22Rv1 (cell line): Measurements from ENCODE around the gene GRPEL1.

Experiments used
- H3K27ac ChIP-seq: fragments of 450-650 bp; 2 replicates; pipeline ENCODE4 v1.5.1; 2017
- ZFX ChIP-seq: fragments of 450-650 bp; IDR thresholded peaks from 2 replicates; pipeline ENCODE4 v1.6.1; 2017; ENCODE audit warnings: antibody characterized with exemption, borderline replicate concordance
- TF ChIP-seq, protein P1 (sequence below): fragments of 450-650 bp; IDR thresholded peaks from 2 replicates; pipeline ENCODE4 v1.5.1; 2017; ENCODE audit warnings: mild to moderate bottlenecking

The GRPEL1 gene

DNA sequence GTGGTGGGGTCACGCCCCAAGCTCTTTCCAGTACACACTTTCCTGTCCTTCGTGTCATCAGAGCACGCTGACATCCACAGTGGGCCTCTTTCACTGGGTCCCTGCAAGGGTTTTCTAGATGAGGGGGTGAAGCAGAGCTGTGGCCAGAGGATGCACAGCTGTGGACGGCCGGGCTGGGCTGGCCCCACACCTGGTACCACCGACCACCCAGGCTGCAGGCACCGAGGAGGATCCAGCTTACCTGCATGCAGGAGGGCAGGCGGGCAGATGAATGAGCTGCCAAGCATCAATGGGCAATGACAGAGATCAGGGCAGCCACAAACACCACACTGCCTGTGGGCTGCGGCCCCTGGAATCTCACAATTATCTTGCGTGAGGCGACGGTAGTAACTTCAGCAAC lies 9.5 kb upstream of the GRPEL1 start:
- H3K27ac ChIP-seq: no peak overlapping the region
- TF ChIP-seq ZFX: no peak
- TF ChIP-seq, protein P1, sequence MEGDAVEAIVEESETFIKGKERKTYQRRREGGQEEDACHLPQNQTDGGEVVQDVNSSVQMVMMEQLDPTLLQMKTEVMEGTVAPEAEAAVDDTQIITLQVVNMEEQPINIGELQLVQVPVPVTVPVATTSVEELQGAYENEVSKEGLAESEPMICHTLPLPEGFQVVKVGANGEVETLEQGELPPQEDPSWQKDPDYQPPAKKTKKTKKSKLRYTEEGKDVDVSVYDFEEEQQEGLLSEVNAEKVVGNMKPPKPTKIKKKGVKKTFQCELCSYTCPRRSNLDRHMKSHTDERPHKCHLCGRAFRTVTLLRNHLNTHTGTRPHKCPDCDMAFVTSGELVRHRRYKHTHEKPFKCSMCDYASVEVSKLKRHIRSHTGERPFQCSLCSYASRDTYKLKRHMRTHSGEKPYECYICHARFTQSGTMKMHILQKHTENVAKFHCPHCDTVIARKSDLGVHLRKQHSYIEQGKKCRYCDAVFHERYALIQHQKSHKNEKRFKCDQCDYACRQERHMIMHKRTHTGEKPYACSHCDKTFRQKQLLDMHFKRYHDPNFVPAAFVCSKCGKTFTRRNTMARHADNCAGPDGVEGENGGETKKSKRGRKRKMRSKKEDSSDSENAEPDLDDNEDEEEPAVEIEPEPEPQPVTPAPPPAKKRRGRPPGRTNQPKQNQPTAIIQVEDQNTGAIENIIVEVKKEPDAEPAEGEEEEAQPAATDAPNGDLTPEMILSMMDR: no peak

- H3K27ac ChIP-seq: no peak overlapping the region
- TF ChIP-seq, protein P1: no peak
- TF ChIP-seq ZFX: no peak
Observed at GRCh38 chr4:7076696-7077082, 8.8 kb upstream of the GRPEL1 start.

DNA sequence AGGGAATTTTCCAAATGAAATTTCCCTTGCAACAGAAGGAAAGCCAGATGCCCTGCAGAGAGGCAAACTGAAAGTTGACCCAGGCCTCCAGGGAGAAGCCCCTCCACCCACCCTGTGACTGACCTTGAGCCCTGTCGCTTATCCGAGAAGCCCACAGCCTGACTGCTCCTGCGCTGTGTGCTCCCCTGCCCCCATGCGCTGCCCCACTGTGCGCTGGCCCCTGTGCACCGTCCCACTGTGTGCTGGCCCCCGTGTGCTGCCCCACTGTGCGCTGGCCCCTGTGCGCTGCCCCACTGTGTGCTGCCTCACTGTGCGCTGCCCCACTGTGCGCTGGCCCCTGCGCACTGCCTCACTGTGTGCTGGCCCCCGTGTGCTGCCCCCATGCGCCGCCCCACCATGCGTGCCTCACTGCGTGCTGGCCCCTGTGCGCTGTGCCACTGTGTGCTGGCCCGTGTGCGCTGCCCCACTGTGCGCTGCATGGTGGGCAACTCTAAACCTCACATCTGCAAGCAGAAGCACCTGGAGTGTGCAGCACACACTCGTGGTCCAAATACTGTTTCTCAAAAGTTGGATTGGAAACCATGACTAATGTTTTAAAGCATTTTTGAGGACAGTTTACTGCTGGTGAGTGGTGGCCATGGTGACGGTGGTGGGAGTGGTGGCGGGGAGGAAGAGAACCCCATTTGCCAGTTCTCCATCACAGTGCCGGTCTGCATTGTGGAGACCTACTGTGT lies 8.3 kb upstream of the GRPEL1 start:
- TF ChIP-seq, protein P1: no peak
- TF ChIP-seq ZFX: no peak
- H3K27ac ChIP-seq: no peak overlapping the region

GRCh38 chr4:7074426-7074825 lies 6.6 kb upstream of the GRPEL1 start:
- no peak for TF ChIP-seq ZFX
- TF ChIP-seq, protein P1: no peak
- no peak overlapping the region for H3K27ac ChIP-seq

- H3K27ac ChIP-seq: no peak overlapping the region
- TF ChIP-seq, protein P1: no peak
- no peak for TF ChIP-seq ZFX
Observed at GRCh38 chr4:7073526-7074390, 5.9 kb upstream of the GRPEL1 start.

GRCh38 chr4:7073059-7073458 lies 5.2 kb upstream of the GRPEL1 start:
- TF ChIP-seq ZFX: no peak
- H3K27ac ChIP-seq: no peak overlapping the region

DNA sequence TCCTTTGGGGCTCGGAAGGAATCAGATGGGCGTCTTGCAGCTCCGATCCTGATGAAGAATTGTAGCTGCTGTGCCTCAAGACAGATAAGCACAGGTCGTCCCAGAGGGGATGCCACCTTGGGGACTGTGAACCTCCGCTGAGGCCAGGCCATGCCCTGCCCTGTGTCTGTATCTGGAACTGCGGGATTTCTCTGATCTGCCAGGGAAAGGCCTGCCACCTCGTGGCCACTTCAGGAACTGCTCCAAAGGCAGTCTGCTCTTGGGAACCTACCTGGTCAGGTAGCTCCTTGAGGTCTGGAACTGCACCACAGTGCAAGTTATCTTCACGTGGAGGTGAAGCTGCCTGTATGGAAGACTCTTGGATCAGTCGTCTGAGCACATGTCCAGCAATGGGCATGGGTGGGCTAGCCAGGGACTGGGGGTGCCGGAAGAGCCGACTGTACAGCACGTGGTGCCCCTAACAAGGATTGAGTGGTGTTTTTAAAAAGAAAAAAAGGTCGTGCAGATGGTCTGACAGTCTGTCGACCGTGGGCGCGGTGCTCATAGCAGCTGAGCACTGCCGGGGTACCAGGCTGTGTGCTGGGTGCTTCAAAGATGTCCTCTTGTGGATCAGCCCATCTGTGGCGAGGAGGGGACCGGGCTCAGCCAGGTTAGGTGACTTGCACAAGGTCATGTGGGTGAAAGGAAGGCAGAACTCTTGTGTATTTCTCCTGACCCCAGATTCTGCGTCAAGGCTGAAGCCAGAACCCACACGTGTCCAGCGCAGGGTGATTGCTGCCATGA lies 3.1 kb upstream of the GRPEL1 start:
- TF ChIP-seq, protein P1: peak; percentile 97
- no peak for TF ChIP-seq ZFX
- no peak overlapping the region for H3K27ac ChIP-seq
